ENCODE results near the gene TNFSF11. TPM values are rescaled to one million over a fixed set of nuclear protein-coding genes. Genes with fewer than 3 reads are reported as not detected.

The TNFSF11 gene
- total RNA-seq, 2 donors from 2014 or later: 3.9 TPM; not detected in 1

GRCh38 chr13:42577538-42577937, 3.6 kb downstream of the TNFSF11 start:
- peaks cover 0 to 18% of the 10 kb centered on the region in 2 donors for H3K27me3 ChIP-seq
- intact Hi-C loops (cut with DNase I): no loop called here
- WGBS, 2 donors: 34 to 38% methylated on average over 4 of the region's 4 CpGs
- H3K4me1 ChIP-seq: peaks cover 12% of the 10 kb centered on the region
- H3K9me3 ChIP-seq: no peaks in the 10 kb centered on the region
- TF ChIP-seq POLR2A (IDR thresholded peaks at IDR 0.05) (no peak), CTCF (IDR thresholded peaks at IDR 0.05) (no peak)
- ATAC-seq (no peak), DNase-seq (no peak)
- H3K4me3 ChIP-seq: no peak overlapping the region
- no peak overlapping the region for H3K27ac ChIP-seq
- H3K36me3 ChIP-seq (replicated peaks in 1 of 2; ENCODE audit: insufficient read depth in 1 of 2, low read depth in 2 of 2): no peaks in the 10 kb centered on the region

- 56 to 57% methylated on average over 6 of the region's 6 CpGs for WGBS, 2 donors
- no peaks in the 10 kb centered on the region for H3K36me3 ChIP-seq (replicated peaks in 1 of 2; ENCODE audit: insufficient read depth in 1 of 2, low read depth in 2 of 2)
- no peaks in the 10 kb centered on the region for H3K9me3 ChIP-seq
- no peaks in the 10 kb centered on the region for H3K4me1 ChIP-seq
- no peak for ATAC-seq
- H3K4me3 ChIP-seq: no peak overlapping the region
- intact Hi-C loops (cut with DNase I): no loop called here
- no peak overlapping the region for H3K27ac ChIP-seq
- peaks cover 0 to 9% of the 10 kb centered on the region in 2 donors for H3K27me3 ChIP-seq
- no peak for DNase-seq
- no peak for TF ChIP-seq POLR2A (IDR thresholded peaks at IDR 0.05)
- TF ChIP-seq CTCF (IDR thresholded peaks at IDR 0.05): no peak
Observed at GRCh38 chr13:42580644-42581043, 6.7 kb downstream of the TNFSF11 start.

DNA sequence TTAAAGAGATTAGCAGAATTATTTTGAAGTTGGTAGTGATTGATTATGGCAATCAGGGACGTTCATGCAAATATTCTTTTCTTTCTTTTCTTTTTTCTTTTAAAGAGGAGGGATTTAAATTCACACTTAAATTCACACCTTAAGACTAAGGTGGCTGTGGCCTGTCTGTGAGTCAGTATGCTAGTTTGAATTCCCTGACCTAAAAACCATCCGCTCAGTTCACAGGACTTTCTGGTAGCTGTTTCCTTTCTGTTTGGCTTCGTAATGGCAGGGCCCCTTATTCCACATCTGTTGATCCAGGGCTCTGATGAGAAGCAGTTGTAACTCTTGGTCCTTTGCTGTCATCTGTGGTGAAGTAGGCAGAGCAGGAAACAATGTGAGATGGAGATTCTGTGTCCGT, 7.5 kb downstream of the TNFSF11 start:
- DNase-seq (no peak), ATAC-seq (no peak)
- Histone ChIP-seq H3K27me3 (peaks cover 0 to 9% of the 10 kb centered on the region in 2 donors), H3K36me3 (replicated peaks in 1 of 2; ENCODE audit: insufficient read depth in 1 of 2, low read depth in 2 of 2) (no peaks in the 10 kb centered on the region), H3K4me1 (no peaks in the 10 kb centered on the region), H3K9me3 (no peaks in the 10 kb centered on the region), H3K4me3 (no peak overlapping the region), H3K27ac (no peak overlapping the region)
- TF ChIP-seq POLR2A (IDR thresholded peaks at IDR 0.05) (no peak), CTCF (IDR thresholded peaks at IDR 0.05) (no peak)
- WGBS, 2 donors: 72 to 78% methylated on average over 4 of the region's 4 CpGs
- intact Hi-C loops (cut with DNase I): no loop called here

GRCh38 chr13:42591602-42592001, 17.6 kb downstream of the TNFSF11 start:
- no peaks in the 10 kb centered on the region for H3K9me3 ChIP-seq
- H3K4me1 ChIP-seq: peaks cover 4% of the 10 kb centered on the region
- TF ChIP-seq POLR2A (IDR thresholded peaks at IDR 0.05): no peak
- no peak for TF ChIP-seq CTCF (IDR thresholded peaks at IDR 0.05)
- no peak overlapping the region for H3K27ac ChIP-seq
- H3K4me3 ChIP-seq: no peak overlapping the region
- DNase-seq: no peak
- no peaks in the 10 kb centered on the region for H3K36me3 ChIP-seq (replicated peaks in 1 of 2; ENCODE audit: insufficient read depth in 1 of 2, low read depth in 2 of 2)
- no peaks in the 10 kb centered on the region for H3K27me3 ChIP-seq
- WGBS, 2 donors: 49 to 51% methylated on average over 4 of the region's 4 CpGs
- intact Hi-C loops (cut with DNase I): no loop called here
- ATAC-seq: no peak

Data from body of pancreas (tissue), 4 donors.